22Rv1 (cell line): ENCODE results near the gene TEX11.
"Not testable (repeated sequence)": the region's sequence is repeated elsewhere in the genome, so short reads cannot be mapped to it uniquely, and the experiment has no call there.

ENCODE experiments used
- H3K27ac ChIP-seq: fragments of 450-650 bp; 2 replicates; pipeline ENCODE4 v1.5.1; 2017
- CTCF ChIP-seq: fragments of 450-650 bp; IDR thresholded peaks from 2 replicates; pipeline ENCODE4 v1.5.1; 2017; ENCODE audit warnings: mild to moderate bottlenecking
- ZFX ChIP-seq: fragments of 450-650 bp; IDR thresholded peaks from 2 replicates; pipeline ENCODE4 v1.6.1; 2017; ENCODE audit warnings: antibody characterized with exemption, borderline replicate concordance

The TEX11 gene

GRCh38 chrX:70901465-70901864 is 7.0 kb downstream of the TEX11 start:
- TF ChIP-seq CTCF: no peak
- no peak for TF ChIP-seq ZFX
- H3K27ac ChIP-seq: no peak overlapping the region

- peak; percentile 11; the same call in 1 of the 2 replicates for TF ChIP-seq CTCF
- not testable (repeated sequence) for H3K27ac ChIP-seq
Measured at GRCh38 chrX:70890441-70890840, 18.1 kb downstream of the TEX11 start.

GRCh38 chrX:70878902-70879301 is 29.6 kb downstream of the TEX11 start:
- no peak for TF ChIP-seq ZFX
- TF ChIP-seq CTCF: no peak
- H3K27ac ChIP-seq: no peak overlapping the region

GRCh38 chrX:70852294-70852693 is 56.2 kb downstream of the TEX11 start:
- no peak for TF ChIP-seq ZFX
- TF ChIP-seq CTCF: no peak

GRCh38 chrX:70844081-70844480 is 64.4 kb downstream of the TEX11 start:
- H3K27ac ChIP-seq: not testable (repeated sequence)

More at GRCh38 chrX:70852294-70852693, 56.2 kb downstream of the TEX11 start:
- H3K27ac ChIP-seq: no peak overlapping the region

GRCh38 chrX:70843620-70844019 is 64.9 kb downstream of the TEX11 start:
- not testable (repeated sequence) for H3K27ac ChIP-seq

GRCh38 chrX:70834589-70834988 is 73.9 kb downstream of the TEX11 start:
- no peak overlapping the region for H3K27ac ChIP-seq
- TF ChIP-seq ZFX (no peak), CTCF (no peak)

GRCh38 chrX:70826715-70827114 is 81.8 kb downstream of the TEX11 start:
- TF ChIP-seq ZFX: no peak
- no peak for TF ChIP-seq CTCF
- H3K27ac ChIP-seq: no peak overlapping the region
